Lower leg skin (tissue), 3 donors: ENCODE measurements around the gene ACHE.

Experiments
- POLR2A ChIP-seq, 2 donors: fragments of 450-650 bp; IDR thresholded peaks; one replicate each; pipeline ENCODE4 v1.6.1; 2016 to 2017; ENCODE audit warnings: antibody characterized with exemption in 2 of 2, mild to moderate bottlenecking in 1 of 2, moderate library complexity in 1 of 2
- TF ChIP-seq, protein P1 (sequence below), 3 donors: fragments of 450-650 bp; IDR thresholded peaks; one replicate each; pipeline ENCODE4 v1.5.1; 2016; ENCODE audit warnings: antibody characterized with exemption in 3 of 3, mild to moderate bottlenecking in 3 of 3, moderate library complexity in 2 of 3

DNA sequence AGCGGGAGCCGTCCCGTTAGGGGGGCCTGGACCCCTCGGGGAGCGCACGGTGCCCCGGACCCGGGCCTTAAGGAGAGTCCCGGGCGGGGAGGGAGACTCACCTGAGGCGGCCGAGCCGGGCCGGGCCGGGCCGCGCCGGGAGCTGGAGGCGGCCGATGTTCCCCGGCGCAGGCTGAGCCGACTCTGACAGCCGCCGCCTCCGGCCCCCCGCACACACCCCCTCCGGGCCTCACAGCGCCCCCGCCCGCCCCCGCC lies at the start of gene ACHE:
- TF ChIP-seq, protein P1, sequence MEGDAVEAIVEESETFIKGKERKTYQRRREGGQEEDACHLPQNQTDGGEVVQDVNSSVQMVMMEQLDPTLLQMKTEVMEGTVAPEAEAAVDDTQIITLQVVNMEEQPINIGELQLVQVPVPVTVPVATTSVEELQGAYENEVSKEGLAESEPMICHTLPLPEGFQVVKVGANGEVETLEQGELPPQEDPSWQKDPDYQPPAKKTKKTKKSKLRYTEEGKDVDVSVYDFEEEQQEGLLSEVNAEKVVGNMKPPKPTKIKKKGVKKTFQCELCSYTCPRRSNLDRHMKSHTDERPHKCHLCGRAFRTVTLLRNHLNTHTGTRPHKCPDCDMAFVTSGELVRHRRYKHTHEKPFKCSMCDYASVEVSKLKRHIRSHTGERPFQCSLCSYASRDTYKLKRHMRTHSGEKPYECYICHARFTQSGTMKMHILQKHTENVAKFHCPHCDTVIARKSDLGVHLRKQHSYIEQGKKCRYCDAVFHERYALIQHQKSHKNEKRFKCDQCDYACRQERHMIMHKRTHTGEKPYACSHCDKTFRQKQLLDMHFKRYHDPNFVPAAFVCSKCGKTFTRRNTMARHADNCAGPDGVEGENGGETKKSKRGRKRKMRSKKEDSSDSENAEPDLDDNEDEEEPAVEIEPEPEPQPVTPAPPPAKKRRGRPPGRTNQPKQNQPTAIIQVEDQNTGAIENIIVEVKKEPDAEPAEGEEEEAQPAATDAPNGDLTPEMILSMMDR (IDR thresholded peaks at IDR 0.05), result no peak
- TF ChIP-seq POLR2A (IDR thresholded peaks at IDR 0.05), result no peak
